CD4-positive, alpha-beta T cell treated with Interleukin-2 at 100 ng/mL for 4 hours (primary cell): Measurements from ENCODE around the gene LHX5.

Experiments
- DNase-seq: peaks from one replicate; pipeline ENCODE4 v3.0.0-alpha.2; 2020; ENCODE audit warnings: low spot score

Gene LHX5

DNA sequence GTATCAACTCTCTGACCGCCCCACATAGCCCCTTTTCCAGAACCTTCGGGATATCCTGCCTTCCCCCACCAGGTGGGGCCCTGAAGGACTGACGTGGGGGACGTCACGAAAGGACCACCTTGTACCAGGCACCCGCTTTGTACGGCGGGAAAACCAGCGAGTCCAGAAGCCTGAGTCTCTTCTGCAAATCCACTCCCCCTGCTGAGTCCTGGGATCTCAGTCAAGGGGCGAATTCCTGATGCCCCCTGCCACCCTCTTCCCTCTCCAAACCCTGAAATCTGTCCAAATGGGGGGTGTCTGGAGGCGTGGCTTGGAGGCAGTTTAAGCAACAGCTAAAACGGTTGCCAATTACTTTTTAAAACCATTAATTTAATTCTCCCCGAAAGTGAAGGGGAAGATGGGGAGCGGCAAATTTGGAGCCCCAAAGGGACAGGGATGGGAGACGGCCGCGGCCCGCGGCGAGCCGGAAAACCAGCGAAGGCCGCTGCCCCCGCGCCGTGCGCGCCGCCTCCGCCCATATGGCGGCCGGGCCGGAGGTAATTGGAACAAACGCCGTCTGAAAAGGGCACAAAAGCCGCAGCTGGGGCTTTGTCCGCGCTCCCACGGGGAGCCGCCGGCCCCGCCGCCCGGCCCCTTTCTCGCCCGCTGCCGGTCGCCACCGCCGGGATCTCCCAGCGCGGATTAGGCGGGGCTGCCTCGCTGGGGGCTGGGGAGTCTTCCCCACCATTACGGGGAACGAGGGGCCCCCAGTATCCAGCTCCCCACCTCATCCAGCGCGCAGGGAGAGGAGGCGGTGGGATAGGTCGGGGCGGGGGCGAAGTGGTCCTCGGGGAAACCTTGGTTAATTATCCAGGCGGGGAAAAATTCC is 6.6 kb downstream of the LHX5 start:
- no peak for DNase-seq

DNA sequence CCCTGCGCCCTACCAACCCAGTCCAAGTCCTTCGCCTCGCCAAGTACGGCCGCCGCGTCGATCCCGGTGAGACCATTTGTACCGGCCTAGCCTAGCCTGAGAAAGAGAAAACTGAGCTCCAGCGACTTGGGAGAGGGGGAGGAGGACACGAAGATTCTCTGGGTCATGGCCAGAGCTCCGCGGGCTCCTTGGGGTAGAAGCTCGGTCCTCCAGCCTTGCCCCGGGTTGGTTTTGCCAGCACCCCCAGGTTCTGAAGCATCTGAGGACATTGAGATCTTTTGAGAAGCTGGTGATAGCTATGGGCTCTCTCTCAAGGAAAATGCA is 7.3 kb downstream of the LHX5 start:
- DNase-seq = no peak

DNA sequence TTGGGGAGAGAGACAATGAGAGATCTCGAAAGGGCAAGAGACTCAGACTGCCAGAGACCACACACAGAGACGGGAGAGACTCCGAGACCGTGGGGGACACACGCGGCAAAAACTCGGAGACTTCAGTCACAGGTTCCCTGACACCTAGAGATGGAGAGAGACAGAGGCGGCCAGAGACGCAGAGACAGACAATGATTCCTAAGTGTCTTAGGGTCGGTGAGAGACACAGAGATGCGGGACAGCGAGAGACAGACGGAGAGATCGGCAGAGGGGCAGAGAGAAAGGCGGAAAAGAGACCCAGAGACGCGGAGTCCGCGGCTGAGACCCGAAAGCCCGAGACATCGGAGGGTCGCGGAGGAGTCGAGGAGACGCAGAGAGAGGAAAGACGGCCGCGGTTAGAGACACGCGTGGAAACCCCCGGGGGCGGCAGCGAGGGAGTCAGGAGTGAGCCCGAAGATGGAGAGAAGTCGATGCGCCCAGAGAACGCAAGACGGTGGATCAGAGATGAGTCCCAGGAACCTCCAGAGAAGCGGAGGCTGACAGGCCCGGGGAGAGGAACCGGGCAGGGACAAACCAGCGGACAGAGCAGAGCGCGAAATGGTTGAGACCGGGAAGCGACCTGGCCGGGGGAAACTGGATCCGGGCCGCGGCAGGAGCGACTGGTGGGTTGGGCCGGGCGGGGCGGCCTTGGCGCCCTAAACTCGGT is 7.8 kb downstream of the LHX5 start:
- DNase-seq = no peak

DNA sequence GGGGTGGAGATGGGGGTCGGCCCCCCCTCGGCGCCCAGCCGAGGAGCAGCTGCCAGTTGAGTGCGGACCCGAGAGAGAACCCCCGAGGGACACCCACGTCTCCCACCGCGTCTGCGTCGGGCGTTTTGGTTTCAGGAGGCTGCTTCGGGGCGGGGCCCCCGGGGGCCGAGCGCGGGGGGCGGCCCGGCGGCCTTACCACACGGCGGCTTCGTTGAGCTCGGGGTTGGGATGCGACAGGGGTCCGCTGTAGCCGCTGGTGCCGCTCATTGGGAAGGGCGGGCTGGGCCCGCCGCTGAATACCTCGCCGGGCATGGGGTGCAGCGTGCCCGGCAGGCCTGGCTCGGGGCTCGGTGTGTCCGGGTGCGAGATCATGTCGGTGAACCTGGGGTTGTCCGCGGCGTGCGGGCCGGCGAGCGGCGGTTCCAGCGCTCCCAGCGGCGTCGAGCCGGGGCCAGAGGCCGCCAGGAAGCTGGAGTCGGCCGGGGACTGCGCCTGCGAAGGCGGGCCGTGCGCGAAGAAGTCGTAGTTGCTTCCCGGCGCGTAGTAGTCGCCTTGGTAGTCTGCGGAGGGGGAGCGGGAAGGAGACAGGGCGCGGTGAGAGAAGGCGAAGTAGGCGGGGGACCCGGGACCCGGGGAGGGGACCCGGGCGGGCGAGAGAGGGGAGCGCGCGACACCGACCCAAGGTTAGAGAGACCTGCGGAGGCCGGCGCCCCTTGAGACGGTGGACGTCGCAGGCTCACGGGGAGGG is 8.5 kb downstream of the LHX5 start:
- DNase-seq = no peak

DNA sequence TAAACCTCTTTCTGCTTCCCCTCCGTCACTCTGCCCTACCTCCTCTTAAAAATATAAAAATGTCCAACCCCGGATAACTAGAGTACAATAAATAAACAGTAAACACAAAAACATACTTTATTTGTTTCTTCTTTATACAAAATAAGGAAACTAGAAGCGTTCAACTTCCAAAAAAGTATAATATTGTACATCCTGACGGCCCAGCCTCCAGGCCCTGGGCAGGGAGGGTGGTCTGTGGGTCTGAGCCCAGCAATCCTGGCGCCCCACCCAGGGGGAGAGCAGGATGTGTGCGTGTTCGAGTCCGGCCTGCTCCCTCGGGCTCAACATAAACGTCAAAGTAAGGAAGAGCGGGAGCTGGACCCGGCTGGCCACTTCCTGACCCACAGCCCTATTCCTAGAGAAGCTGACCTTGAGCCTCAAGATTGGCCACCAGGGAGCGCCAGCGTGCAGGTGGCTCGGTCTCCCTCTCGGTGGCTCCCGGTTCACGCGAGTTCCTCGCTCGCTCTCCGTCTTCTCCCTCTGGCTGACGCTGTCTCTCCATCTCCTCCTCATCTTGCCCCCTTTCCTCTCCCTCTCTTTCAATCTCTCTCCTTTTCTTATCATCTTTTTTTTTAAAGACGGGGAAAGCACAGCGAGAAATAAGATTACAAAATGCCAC is 9.4 kb downstream of the LHX5 start:
- peak; percentile 56 for DNase-seq

DNA sequence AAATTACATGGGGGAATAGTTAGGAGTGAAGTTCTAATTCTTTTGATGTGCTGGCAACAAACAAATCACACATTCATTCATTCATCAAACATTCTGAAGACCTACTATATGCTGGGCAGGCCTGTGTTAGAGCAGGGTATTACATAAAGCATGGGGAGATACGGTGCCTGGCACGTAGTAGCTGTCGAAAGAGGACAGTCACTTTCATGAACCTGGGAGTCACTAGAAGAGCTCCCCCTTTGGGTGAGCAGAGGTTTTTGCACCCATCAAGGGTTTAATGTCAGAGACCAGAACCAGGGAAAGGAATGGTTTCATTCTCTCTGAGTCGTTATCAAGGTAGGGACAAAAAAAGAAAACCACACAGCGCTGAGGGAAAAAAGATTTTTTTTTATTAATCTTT is 10.0 kb downstream of the LHX5 start:
- DNase-seq = no peak

DNA sequence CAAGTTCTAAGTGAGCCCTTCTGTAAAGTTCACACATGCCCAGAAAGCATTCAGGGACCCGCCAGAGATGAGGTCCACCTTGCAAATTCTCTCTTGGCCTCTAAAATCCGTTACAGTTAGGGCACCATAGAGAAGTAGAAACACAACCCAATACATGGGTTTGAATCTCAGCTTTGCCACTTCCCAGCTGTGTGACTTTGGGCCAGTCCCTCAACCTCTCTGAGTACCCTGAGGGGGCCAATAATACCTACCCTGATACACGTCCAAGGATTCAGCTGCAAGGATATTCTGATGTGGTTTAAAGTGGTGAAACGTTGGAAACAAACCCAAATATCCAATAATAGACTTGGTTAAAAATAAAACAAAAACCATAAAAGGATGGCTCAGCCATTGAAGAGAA is 11.7 kb downstream of the LHX5 start:
- no peak for DNase-seq

DNA sequence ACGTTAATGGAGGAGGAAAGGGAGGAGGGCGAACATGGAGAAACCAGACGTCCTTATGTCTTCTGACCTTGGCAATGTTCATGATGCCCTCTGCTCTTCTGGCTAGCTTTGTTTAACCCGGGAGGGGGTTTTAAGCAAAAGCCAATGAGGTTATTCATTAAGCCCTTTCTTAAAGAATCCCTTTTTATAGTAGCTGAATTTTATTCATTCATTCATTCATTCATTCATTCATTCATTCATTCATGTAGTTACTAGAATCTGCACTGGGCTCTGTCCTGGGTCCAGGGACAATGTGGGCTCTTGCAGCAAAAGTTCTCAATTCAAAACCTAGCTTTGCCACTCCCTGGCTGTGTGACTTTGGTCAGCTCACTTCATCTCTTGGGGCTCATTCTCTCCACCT is 14.0 kb downstream of the LHX5 start:
- no peak for DNase-seq

DNA sequence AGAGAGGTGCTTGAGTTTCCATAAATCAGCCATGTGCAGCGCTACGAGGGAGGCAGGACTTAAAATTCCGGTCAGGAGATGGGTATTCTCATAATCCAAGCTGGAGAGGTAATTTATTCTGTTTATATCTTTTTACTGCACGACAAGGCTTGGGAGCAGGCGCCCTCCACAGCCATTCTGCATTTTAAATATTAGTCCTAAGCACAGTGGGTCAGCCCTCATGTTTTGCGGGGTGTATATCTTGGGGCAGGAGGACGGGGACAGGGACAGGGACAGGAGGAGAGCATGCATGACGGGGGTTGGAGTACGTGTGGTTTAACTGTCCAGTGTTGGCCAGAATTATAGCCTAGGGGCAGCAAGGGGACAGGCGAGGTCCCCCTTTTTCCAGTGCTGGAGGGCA is 14.5 kb downstream of the LHX5 start:
- no peak for DNase-seq

DNA sequence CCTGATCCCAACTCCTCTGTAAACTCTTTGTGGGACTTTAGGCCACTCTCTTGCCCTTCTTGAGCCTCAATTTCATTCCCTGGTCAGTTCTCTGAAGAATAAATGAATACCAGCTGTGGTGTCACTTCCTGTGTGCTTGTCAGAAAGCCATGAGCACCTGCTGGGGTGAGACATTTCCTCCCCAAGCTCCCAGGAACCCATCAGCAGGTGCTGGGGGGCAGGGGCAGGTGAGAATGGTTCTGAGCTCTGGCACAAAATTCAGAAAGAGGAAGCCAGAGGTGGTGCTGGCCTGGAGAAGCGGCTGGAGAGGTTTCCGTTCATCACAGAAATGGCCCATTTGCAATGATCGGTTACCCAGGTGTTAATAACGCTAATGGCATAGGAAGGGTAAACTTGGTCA is 14.9 kb downstream of the LHX5 start:
- no peak for DNase-seq

DNA sequence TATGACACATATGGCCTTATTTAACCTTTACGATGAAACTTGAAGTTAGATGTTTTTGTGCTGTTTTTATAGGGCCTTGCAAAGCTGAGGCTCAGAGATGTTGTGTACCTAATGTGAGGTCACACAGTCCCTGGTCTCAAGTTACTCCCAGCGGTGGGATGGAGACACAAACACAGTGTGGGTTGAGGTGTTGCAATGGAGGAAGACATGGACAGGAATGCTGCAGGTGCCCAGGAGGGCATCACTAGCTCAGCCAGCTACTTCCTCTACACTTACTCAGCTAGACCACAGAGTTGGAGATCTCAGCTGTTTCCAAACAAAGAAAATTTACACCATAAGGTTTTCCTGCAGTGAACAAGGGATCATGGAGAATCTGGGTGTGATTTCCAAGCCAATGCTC is 15.5 kb downstream of the LHX5 start:
- no peak for DNase-seq

DNA sequence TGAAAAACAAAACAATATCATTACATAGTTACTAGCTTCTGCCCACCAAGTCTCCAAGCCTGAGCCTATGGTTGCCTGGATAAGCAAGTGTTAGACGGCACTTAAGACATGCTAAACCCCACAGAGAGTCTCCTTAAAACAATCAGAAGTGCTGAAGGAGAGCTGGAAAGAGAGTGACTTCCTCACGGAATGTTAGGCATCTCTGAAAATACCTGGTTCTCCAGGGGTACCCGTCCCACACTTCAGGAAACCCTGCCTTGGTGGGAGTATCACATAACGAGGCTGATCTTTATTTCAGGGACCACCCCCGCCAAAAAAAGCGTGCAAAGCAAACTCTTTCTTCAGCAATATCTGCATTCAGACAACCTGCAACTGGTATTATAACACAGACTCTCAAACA is 18.3 kb downstream of the LHX5 start:
- no peak for DNase-seq

DNA sequence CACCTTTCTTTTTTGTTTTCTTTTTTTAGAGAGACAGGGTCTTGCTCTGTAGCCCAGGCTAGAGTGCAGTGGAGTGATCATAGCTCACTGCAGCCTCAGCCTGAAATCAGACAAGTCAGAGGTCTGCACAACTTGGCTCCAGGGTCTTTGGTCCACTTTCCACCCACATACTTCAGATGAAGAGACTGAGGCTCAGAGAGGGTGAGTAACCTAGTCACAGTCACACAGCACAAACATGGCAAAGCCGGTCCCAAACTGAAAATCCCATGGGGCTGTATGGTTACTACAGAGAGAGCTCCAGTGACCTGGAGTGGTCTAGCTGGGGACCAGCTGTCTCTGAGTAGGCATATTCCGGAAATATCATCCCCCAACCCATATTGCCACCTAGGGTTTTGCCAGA is 19.2 kb downstream of the LHX5 start:
- no peak for DNase-seq

DNA sequence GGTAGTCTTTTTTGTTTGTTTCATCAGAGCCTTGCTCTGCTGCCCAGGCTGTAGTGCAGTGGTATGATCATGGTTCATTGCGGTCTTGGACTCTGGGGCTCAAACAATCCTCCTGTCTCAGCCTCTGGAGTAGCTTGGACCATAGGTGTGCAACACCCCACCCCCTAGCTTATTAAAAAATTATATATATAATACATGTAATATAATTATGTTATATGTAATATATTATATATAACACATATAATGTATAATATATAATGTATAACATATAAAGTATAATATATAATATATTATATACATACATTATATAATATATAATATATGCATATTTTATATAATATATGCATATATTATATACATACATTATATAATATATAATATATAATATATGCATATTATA is 21.8 kb downstream of the LHX5 start:
- no peak for DNase-seq

DNA sequence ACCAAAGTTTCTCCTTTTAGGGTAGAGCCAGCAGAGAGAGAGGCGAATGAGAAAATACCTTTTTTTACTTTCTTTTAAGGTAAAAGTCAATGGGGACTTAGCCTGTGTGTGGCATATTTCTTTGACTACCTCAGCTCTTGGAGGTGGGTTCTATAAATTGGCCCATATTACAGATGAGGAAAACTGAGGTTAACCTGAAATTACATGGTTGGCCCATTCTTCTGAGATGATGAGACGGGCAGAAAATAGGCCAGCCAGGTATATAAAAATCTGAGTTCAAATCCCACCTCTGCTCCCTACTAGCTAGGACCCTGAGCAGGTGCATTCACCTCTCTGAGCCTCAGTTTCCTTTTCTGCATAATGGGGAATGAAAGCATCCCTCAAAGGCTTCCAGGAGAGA is 22.4 kb downstream of the LHX5 start:
- DNase-seq = no peak

DNA sequence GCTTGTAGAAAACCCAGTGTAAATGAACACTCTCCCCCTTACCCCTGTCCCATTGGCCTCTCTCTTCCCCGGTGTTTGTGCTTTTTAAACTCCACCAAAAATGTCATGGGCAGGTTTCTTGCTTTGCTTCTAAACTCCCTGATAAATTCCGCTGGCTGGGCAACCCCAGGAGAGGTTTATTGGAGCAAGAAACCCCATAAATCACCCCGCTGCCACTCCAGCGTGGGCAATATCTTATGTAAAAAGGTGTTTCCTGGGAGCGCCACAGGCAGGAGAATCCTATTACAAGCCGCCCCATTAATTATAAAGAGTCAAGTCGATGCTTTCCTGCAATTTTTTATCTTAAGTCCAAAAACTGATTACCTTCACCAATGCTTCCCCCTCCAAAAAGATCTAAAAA is 22.8 kb downstream of the LHX5 start:
- no peak for DNase-seq

DNA sequence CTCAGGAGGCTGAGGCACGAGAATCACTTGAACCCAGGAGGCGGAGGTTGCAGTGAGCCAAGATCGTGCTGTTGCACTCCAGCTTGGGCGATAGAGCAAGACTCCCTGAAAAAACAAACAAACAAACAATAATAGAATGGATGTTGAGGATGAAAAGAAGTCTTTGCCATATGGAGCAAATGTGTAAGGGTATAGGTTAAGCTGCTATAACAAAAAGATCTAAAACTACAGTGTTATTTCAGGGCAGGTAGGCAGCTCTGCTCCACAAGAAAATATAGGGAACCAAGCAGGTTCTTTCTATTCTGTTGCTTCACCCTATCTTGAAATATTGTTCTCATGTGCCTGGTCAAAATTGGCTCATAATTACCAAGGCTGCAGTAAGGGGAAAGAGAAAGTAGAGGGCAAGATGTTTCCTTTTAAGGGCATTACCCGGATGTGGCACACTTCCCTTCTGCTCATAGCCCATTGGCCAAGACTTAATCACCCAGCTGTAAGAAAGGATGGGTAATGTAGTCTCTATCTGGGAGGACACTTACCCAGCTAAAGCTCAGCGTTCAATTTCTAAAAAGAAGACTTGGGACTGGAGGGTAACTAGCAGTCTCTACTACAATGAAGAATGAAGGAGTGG is 26.0 kb downstream of the LHX5 start:
- DNase-seq = no peak

DNA sequence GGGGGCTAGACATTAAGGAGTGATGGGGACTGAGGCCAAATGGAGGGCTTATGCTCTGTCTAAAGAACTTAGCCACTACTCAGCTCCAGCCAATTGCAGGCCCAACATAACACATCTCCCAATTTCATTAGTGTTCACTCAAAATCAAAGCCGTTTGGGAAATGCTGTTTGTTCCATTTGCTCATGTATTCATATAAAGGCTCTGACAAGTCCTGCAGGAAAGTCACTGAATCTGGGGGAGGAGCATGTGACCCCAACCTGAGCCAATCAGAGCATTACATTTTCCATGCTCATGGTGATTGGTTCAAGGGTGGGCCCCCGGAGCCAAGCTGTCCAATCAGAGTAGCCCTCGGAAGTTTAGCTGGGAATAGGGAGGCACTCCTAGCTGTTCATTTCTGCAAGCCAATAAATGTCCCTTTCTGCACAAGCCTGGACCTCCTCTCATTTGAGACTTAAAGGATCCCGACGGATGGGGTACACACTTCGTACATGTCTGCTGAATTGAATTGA is 28.6 kb downstream of the LHX5 start:
- DNase-seq = no peak

DNA sequence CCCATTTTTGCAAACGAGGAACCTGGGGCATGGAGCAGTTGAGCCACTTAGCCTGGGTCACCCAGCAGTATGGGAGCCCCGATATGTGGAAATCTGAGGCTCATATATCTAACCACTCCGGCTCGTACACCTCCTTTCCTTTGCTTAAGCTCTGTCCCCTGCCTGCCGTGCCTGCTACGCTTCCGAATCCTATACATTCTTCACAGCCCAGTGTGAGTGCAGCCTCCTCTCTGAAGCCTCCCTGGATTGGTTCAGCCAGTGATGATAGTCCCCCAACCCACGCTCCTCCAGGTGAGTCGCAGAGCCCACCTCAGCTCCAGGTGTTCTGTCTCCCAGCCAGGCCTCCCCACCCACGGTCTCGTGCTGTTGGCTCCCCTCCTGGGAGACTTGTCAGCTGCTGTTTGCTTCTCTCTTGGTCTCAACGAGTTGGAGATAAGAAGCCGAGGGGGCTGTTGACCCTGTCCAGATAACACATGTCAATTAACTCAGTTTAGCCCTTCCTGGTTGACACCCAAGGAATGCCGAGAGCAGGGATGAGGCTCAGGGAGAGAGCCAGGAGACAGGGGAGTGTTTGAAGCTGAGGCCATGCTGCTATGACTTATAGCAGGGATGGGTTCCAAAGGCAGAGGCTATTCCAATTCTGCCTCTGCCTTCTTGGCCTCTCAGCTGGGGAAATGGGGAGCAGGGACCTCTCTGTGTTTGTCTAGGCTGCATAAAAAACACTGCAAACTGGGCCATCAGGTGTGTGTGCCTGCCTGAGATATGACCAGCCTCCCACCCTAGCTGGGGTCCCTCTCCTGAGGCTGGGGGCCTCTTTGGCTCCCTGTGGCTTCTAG is 30.5 kb downstream of the LHX5 start:
- no peak for DNase-seq

DNA sequence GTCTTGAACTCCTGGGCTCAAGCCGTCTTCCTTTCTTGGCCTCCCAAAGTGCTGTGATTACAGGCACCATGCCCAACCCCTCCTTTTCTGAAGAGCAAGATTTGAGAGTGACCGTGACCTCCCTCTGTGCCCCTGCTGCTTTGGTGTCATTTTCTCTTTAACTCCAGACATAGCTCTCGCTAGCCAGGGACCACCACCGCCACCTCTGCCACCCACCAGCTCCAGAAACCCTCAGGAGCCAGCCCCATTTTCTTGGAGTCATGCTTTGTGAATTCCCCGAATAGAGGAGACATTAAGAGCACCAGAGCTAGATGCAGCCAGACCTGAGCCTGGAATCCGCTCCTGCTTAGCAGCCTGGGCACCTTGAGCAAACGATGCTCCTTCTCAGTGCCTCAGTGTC is 31.3 kb downstream of the LHX5 start:
- DNase-seq = no peak

DNA sequence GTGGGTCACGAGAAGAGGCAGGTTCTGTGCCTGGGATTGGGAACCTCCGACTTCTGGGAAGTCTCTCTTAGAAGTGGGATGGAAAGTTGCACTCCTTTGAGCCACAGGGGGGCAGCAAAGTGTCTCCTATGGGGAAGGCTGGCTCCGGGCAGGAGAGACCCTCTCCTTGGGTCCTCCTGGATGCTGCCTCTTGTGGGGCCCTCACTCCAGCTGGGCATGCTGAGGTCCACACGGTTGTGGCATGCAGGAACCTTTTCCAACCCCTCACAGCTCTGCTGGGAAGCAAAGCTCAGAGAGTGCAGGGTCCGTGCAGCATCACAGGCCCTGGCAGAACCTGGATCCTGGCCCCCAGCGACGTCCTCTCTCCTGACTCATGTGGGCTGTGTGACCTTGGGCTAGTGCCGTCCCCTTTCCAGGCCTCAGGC is 32.1 kb downstream of the LHX5 start:
- DNase-seq = no peak
